ENCODE measurements around the gene THOC6.
A peak's percentile ranks its signal among the peaks of the same experiment; 100 is the strongest.
"Not testable (repeated sequence)": the region's sequence is repeated elsewhere in the genome, so short reads cannot be mapped to it uniquely, and the experiment has no call there.

THOC6 gene

GRCh38 chr16:3057181-3058138 lies 33.6 kb downstream of the THOC6 start:
- no peak for DNase-seq

GRCh38 chr16:3058139-3059030 lies 34.5 kb downstream of the THOC6 start:
- DNase-seq = no peak

- DNase-seq = peak; percentile 39 to 80
These were observed 35.3 kb downstream of the THOC6 start for GRCh38 chr16:3059041-3059722.

GRCh38 chr16:3059723-3060242 lies 35.9 kb downstream of the THOC6 start:
- DNase-seq = no peak

GRCh38 chr16:3060339-3061127 lies 36.7 kb downstream of the THOC6 start:
- DNase-seq = no peak

- no peak for DNase-seq
These were observed 38.7 kb downstream of the THOC6 start for GRCh38 chr16:3062553-3062952.

- DNase-seq = no peak
These were observed 40.0 kb downstream of the THOC6 start for GRCh38 chr16:3063625-3064386.

- no peak for DNase-seq
These were observed 41.4 kb downstream of the THOC6 start, which contains the start of gene IL32 for GRCh38 chr16:3065069-3065741. IL32 (plus strand) TSS chr16:3065640; CDS start chr16:3065812, 172 bp downstream.

- no peak for DNase-seq
These were observed 42.1 kb downstream of the THOC6 start for GRCh38 chr16:3065742-3066439.

GRCh38 chr16:3066440-3066748 lies 42.6 kb downstream of the THOC6 start:
- no peak for DNase-seq

GRCh38 chr16:3068487-3068886 lies 44.7 kb downstream of the THOC6 start:
- no peak for DNase-seq

GRCh38 chr16:3069146-3069545 lies 45.3 kb downstream of the THOC6 start:
- not testable (repeated sequence) for DNase-seq

GRCh38 chr16:3070608-3071111 lies 46.8 kb downstream of the THOC6 start:
- no peak for DNase-seq

- DNase-seq = no peak
These were observed 47.8 kb downstream of the THOC6 start for GRCh38 chr16:3071655-3072054.

- not testable (repeated sequence) for DNase-seq
These were observed 48.3 kb downstream of the THOC6 start for GRCh38 chr16:3072148-3072547.

- not testable (repeated sequence) for DNase-seq
These were observed 48.9 kb downstream of the THOC6 start for GRCh38 chr16:3072576-3073263.

GRCh38 chr16:3073448-3073847 lies 49.6 kb downstream of the THOC6 start:
- DNase-seq = no peak

- DNase-seq = no peak
These were observed 51.2 kb downstream of the THOC6 start for GRCh38 chr16:3074860-3075522.

Measured in NCI-H187 (cell line).